ENCODE measurements around the gene RB1. TPM values are rescaled to one million over a fixed set of nuclear protein-coding genes. Genes with fewer than 3 reads are reported as not detected.
"Not testable (repeated sequence)": the region's sequence is repeated elsewhere in the genome, so short reads cannot be mapped to it uniquely, and the experiment has no call there.

The RB1 gene
- total and polyA plus RNA-seq, 2 donors (not counting 1 experiment from before 2014, with no cell fraction given) = 24.0 to 70.4 TPM

DNA sequence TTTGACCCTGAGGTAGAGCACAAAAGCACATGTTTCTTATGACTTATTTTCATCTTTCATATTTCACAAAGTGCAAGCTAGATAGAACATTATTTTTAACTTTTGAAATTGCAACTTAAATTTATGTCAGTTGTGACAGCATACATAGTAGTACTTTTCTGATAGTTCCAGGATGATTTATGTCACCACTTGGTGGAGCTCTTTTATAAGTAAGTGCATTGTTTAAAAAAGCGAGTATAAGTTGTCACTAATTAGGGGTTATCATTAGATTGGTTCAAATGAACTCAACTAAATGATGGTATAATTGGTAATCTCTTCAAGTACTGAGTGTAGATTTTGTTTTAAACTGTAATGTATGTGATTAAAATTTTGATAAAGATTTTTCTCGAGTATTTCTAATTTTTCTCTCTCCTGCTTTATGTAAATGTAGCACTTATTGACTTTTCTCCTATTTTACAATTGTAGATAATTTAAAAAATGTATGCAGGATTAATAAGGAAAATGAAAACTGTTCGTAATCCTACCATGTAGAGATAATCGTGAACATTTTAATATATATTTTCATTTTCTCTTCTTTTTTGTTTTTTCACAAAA lies 31.1 kb downstream of the RB1 start:
- Mint-ChIP-seq H3K27ac (no peak overlapping the region), H3K27me3 (no peaks in the 10 kb centered on the region), H3K4me1 (peaks cover 12% of the 10 kb centered on the region), H3K9me3 (ENCODE audit: insufficient read depth) (no peaks in the 10 kb centered on the region), H3K4me3 (no peak overlapping the region)
- Histone ChIP-seq H3K27ac (ENCODE audit: low read length in 2 of 2) (no peak overlapping the region), H4K20me1 (ENCODE audit: control insufficient read depth, insufficient read depth, low read length, poor library complexity, severe bottlenecking) (peaks cover 54% of the 10 kb centered on the region), H3K9ac (ENCODE audit: low read length) (no peak overlapping the region), H3K9me3 (ENCODE audit: control extremely low read depth in 1 of 3, control insufficient read depth in 2 of 3, insufficient read depth in 1 of 3, low read length in 2 of 3) (peaks cover 0 to 11% (median 0%) of the 10 kb centered on the region in 3 donors), H3K4me3 (ENCODE audit: control extremely low read depth in 1 of 5, extremely low read depth in 1 of 5, insufficient read depth in 1 of 5, low read depth in 2 of 5, low read length in 4 of 5) (no peak overlapping the region), H3K36me3 (replicated peaks in 1 of 2; ENCODE audit: control extremely low read depth in 1 of 2, control insufficient read depth in 1 of 2, extremely low read depth in 1 of 2, insufficient read depth in 2 of 2, low read length in 1 of 2) (peaks cover 3 to 10% of the 10 kb centered on the region in 2 experiments), H3K79me2 (ENCODE audit: control insufficient read depth, insufficient read depth, low read length) (peaks cover 46% of the 10 kb centered on the region), H2AFZ (ENCODE audit: insufficient read depth, low read depth, low read length, poor library complexity, severe bottlenecking) (no peak overlapping the region), H3K4me1 (ENCODE audit: control insufficient read depth in 2 of 2, insufficient read depth in 2 of 2, low read length in 2 of 2) (no peaks in the 10 kb centered on the region), H3K4me2 (replicated peaks; ENCODE audit: low read depth, low read length, poor library complexity, severe bottlenecking) (no peak overlapping the region), H3K27me3 (replicated peaks in 1 of 4; ENCODE audit: control extremely low read depth in 1 of 4, control insufficient read depth in 3 of 4, insufficient read depth in 4 of 4, low read length in 3 of 4) (no peaks in the 10 kb centered on the region)
- ATAC-seq (ENCODE audit: low read depth) (peak; percentile 33), DNase-seq (peak; percentile 63)
- ChIA-PET CTCF (interaction anchor here (0.6 to 8.1 kb wide), 28 partner anchors 9 to 437 kb away, joined by 3 to 140 read pairs (median 4); partner anchors contain the start of gene ITM2B), POLR2A (no interaction called here)
- TF ChIP-seq, protein P1, sequence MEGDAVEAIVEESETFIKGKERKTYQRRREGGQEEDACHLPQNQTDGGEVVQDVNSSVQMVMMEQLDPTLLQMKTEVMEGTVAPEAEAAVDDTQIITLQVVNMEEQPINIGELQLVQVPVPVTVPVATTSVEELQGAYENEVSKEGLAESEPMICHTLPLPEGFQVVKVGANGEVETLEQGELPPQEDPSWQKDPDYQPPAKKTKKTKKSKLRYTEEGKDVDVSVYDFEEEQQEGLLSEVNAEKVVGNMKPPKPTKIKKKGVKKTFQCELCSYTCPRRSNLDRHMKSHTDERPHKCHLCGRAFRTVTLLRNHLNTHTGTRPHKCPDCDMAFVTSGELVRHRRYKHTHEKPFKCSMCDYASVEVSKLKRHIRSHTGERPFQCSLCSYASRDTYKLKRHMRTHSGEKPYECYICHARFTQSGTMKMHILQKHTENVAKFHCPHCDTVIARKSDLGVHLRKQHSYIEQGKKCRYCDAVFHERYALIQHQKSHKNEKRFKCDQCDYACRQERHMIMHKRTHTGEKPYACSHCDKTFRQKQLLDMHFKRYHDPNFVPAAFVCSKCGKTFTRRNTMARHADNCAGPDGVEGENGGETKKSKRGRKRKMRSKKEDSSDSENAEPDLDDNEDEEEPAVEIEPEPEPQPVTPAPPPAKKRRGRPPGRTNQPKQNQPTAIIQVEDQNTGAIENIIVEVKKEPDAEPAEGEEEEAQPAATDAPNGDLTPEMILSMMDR (IDR thresholded peaks at IDR 0.05) = peak; percentile 82
- TF ChIP-seq EZH2 (IDR thresholded peaks at IDR 0.05; ENCODE audit: borderline replicate concordance, insufficient read depth, low read depth, low read length, poor library complexity, severe bottlenecking) = no peak
- intact Hi-C loops (cut with micrococcal nuclease) = loop anchor here (1.0 to 10.0 kb wide), 5 partner anchors 50 to 435 kb away; no protein-coding TSS in a partner anchor
- WGBS (ENCODE audit: insufficient coverage) = 14% methylated on average over 1 of the region's 4 CpGs

DNA sequence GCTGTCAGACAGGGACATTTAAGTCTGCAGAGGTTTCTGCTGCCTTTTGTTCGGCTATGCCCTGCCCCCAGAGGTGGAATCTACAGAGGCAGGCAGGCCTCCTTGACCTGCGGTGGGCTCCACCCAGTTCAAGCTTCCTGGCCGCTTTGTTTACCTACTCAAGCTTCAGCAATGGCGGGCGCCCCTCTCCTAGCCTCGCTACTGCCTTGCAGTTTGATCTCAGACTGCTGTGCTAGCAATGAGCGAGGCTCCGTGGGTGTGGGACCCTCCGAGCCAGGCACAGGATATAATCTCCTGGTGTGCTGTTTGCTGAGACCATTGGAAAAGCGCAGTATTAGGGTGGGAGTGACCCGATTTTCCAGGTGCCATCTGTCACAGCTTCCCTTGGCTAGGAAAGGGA lies 35.6 kb downstream of the RB1 start:
- H3K4me2 ChIP-seq (replicated peaks; ENCODE audit: low read depth, low read length, poor library complexity, severe bottlenecking); H3K27me3 ChIP-seq (replicated peaks in 1 of 4; ENCODE audit: control extremely low read depth in 1 of 4, control insufficient read depth in 3 of 4, insufficient read depth in 4 of 4, low read length in 3 of 4); H3K27ac Mint-ChIP-seq; H3K27me3 Mint-ChIP-seq; ATAC-seq (ENCODE audit: low read depth); H3K9ac ChIP-seq (ENCODE audit: low read length); H2AFZ ChIP-seq (ENCODE audit: insufficient read depth, low read depth, low read length, poor library complexity, severe bottlenecking); H3K4me1 Mint-ChIP-seq; H3K4me3 ChIP-seq (ENCODE audit: control extremely low read depth in 1 of 5, extremely low read depth in 1 of 5, insufficient read depth in 1 of 5, low read depth in 2 of 5, low read length in 4 of 5); H3K9me3 Mint-ChIP-seq (ENCODE audit: insufficient read depth); H3K27ac ChIP-seq (ENCODE audit: low read length in 2 of 2); H3K4me1 ChIP-seq (ENCODE audit: control insufficient read depth in 2 of 2, insufficient read depth in 2 of 2, low read length in 2 of 2); POLR2A ChIA-PET; H3K4me3 Mint-ChIP-seq; DNase-seq: not testable (repeated sequence)
- CTCF ChIA-PET = interaction anchor here (1.5 kb wide), 1 partner anchor 242 kb away, joined by 3 read pairs; no protein-coding TSS in a partner anchor
- WGBS (ENCODE audit: insufficient coverage) = 98% methylated on average over 9 of the region's 11 CpGs
- Histone ChIP-seq H3K36me3 (replicated peaks in 1 of 2; ENCODE audit: control extremely low read depth in 1 of 2, control insufficient read depth in 1 of 2, extremely low read depth in 1 of 2, insufficient read depth in 2 of 2, low read length in 1 of 2) (peaks cover 6 to 16% of the 10 kb centered on the region in 2 experiments), H3K9me3 (ENCODE audit: control extremely low read depth in 1 of 3, control insufficient read depth in 2 of 3, insufficient read depth in 1 of 3, low read length in 2 of 3) (peaks cover 0 to 11% (median 0%) of the 10 kb centered on the region in 3 donors), H4K20me1 (ENCODE audit: control insufficient read depth, insufficient read depth, low read length, poor library complexity, severe bottlenecking) (peaks cover 36% of the 10 kb centered on the region), H3K79me2 (ENCODE audit: control insufficient read depth, insufficient read depth, low read length) (peaks cover 31% of the 10 kb centered on the region)
- intact Hi-C loops (cut with micrococcal nuclease) = loop anchor here (10.0 kb wide), 1 partner anchor 46 kb away; no protein-coding TSS in a partner anchor

Measured in B cell (primary cell).